HepG2 (cell line): ENCODE data around the gene NRL. TPM values are rescaled to one million over a fixed set of nuclear protein-coding genes. Genes with fewer than 3 reads are reported as not detected.

ENCODE experiments used
- BATF2 ChIP-seq: sonication (generic); formaldehyde crosslinking; IDR thresholded peaks from 2 replicates; pipeline ENCODE4 v1.8.0; 2022; ENCODE audit warnings: mild to moderate bottlenecking, missing genetic modification reagents, moderate library complexity
- FOXP1 ChIP-seq, 2 experiments: fragments of 450-650 bp in 1 of 2; IDR thresholded peaks; 2 replicates each; pipeline ENCODE4 v1.6.1; 2017 to 2018; ENCODE audit warnings: antibody characterized with exemption in 1 of 2
- MAZ ChIP-seq, 2 experiments: sonication (generic) in 1 of 2; formaldehyde crosslinking in 1 of 2; IDR thresholded peaks; 2 replicates each; pipeline versions ENCODE4 v1.5.0 to v1.6.1; 2012 to 2020; ENCODE audit warnings: low read depth in 2 of 2, mild to moderate bottlenecking in 2 of 2, borderline replicate concordance in 1 of 2, improper control_type of control experiment in 1 of 2, low read length in 1 of 2, missing genetic modification reagents in 1 of 2, moderate library complexity in 1 of 2
- MEIS1 ChIP-seq: sonication (generic); formaldehyde crosslinking; IDR thresholded peaks from 2 replicates; pipeline ENCODE4 v1.9.0; 2021; ENCODE audit warnings: mild to moderate bottlenecking, missing genetic modification reagents, moderate library complexity, borderline replicate concordance
- MYNN ChIP-seq: sonication (generic); formaldehyde crosslinking; IDR thresholded peaks from 2 replicates; pipeline ENCODE4 v1.4.0; 2020; ENCODE audit warnings: mild to moderate bottlenecking, low read depth, missing genetic modification reagents
- NFE2 ChIP-seq: sonication (generic); formaldehyde crosslinking; IDR thresholded peaks from 2 replicates; pipeline ENCODE4 v1.4.0; 2020; ENCODE audit warnings: missing genetic modification reagents
- SIX4 ChIP-seq: sonication (generic); formaldehyde crosslinking; IDR thresholded peaks from 2 replicates; pipeline ENCODE4 v1.4.0; 2020; ENCODE audit warnings: missing genetic modification reagents
- SP2 ChIP-seq: sonication (generic); formaldehyde crosslinking; IDR thresholded peaks from 2 replicates; pipeline ENCODE4 v1.5.1; 2020; ENCODE audit warnings: mild to moderate bottlenecking, missing genetic modification reagents
- UBTF ChIP-seq: sonication (generic); formaldehyde crosslinking; IDR thresholded peaks from 2 replicates; pipeline ENCODE4 v1.4.0; 2020; ENCODE audit warnings: mild to moderate bottlenecking, missing genetic modification reagents
- ZEB1 ChIP-seq: IDR thresholded peaks from 2 replicates; pipeline ENCODE4 v1.6.1; 2012; ENCODE audit warnings: mild to moderate bottlenecking, low read depth, inconsistent platforms; ENCODE audit not compliant: insufficient replicate concordance
- ZFYVE20 ChIP-seq: sonication (generic); formaldehyde crosslinking; IDR thresholded peaks from 2 replicates; pipeline ENCODE4 v1.8.0; 2023; ENCODE audit warnings: low read depth, mild to moderate bottlenecking, moderate library complexity, missing genetic modification reagents, borderline replicate concordance
- ZNF225 ChIP-seq: sonication (generic); formaldehyde crosslinking; IDR thresholded peaks from 2 replicates; pipeline ENCODE4 v1.4.0; 2020; ENCODE audit warnings: mild to moderate bottlenecking, missing genetic modification reagents
- ZNF713 ChIP-seq: sonication (generic); formaldehyde crosslinking; IDR thresholded peaks from 2 replicates; pipeline ENCODE4 v1.4.0; 2020; ENCODE audit warnings: mild to moderate bottlenecking, missing genetic modification reagents
- ZNF839 ChIP-seq: sonication (generic); formaldehyde crosslinking; IDR thresholded peaks from 2 replicates; pipeline ENCODE4 v1.4.0; 2020; ENCODE audit warnings: missing genetic modification reagents, mild to moderate bottlenecking, borderline replicate concordance
- polyA plus RNA-seq, 8 experiments: library from polyadenylated mRNA; depleted of rRNA in 3 of 8; stranded (reverse) in 7 of 8; unstranded in 1 of 8; fragments of >200 nt; fragmentation: Illumina TruSeq in 4 of 8; extraction: Trizol in 4 of 8; gene quantifications; 2 replicates each; pipeline versions ENCODE4 v1.2.1 to v1.2.3, GENCODE V29; 2011 to 2016; ENCODE audit warnings: low read depth in 4 of 8, missing spikeins in 1 of 8, mixed read lengths in 1 of 8; ENCODE audit not compliant: insufficient read depth in 1 of 8
- total RNA-seq, 5 experiments: library from RNA; depleted of rRNA; stranded (reverse); fragments of >200 nt; fragmentation: Illumina TruSeq; extraction: Trizol; gene quantifications; 2 replicates each; pipeline ENCODE4 v1.2.3, GENCODE V29; 2016; ENCODE audit warnings: low read depth in 1 of 5
- TF ChIP-seq, protein P1 (sequence below): sonication (generic); formaldehyde crosslinking; IDR thresholded peaks from 2 replicates; pipeline ENCODE4 v1.4.0; 2020; ENCODE audit warnings: mild to moderate bottlenecking, missing genetic modification reagents
- TF ChIP-seq, protein P2 (sequence below): sonication (generic); formaldehyde crosslinking; IDR thresholded peaks from 2 replicates; pipeline ENCODE4 v1.5.1; 2020; ENCODE audit warnings: mild to moderate bottlenecking, missing genetic modification reagents, borderline replicate concordance

Gene NRL
- total and polyA plus RNA-seq, 2 of the 13 experiments (the other 11 are each of a cell fraction or from before 2014, with no cell fraction given) = 2.5 to 4.7 TPM

DNA sequence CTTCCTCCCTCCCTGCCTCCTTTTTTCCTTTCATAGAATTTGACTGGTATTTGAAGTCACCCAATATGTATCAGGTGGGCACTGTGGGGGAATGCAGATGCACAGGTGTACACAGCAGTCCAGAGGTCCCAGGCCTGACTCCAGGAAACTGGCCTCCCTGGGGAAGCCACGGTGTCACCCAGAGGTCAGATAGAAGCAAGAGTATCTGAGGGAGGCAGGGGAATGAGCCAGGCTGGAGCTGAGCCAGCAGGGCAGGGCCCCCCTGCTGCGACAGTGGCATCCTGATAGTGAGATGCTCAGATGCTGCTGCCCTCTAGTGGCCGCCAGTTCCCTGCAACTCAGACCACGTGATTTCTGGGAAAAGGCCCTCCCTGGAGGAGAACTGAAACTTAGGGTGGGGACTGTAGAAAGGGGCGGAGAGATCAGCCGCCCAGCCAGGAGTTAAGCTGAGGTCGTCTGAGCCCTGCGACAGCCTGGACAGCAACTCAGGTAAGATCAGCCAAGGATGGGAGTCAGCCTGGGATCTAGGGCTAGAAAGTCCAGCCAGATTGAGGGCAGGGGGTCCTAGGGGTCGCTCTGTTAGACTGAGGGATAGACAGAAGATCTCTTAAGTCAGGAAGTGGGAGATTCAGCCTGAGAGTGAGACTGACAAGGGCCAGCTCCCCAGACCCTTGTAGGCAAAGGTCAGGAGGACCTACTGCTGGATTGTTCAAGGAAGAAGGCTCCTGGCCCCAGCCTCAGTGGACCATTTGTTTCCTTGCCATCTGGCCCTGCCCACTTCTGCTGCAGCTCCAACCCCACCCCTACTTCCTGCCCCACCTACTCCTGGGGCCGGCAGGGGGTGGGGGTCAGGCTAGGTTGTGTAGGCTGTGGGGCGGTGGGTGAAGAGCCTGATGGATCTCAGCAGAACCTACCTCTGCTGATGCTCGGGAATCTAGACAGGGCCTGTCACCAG lies 46.4 kb upstream of the NRL start, which contains the start of gene IRF9 (continued):
- TF ChIP-seq MAZ (IDR thresholded peaks at IDR 0.05; ENCODE audit: borderline replicate concordance, low read depth, low read length) (peak; percentile 91), MAZ (CRISPR knock-in tag; IDR thresholded peaks at IDR 0.05; ENCODE audit: low read depth) (peak; percentile 99), MEIS1 (CRISPR knock-in tag) (no peak), FOXP1 (IDR thresholded peaks at IDR 0.05) (no peak), FOXP1 (CRISPR knock-in tag; IDR thresholded peaks at IDR 0.05) (peak; percentile 74), NFE2 (no peak), SP2 (CRISPR knock-in tag) (peak; percentile 51; the same call in 1 of the 2 replicates), ZEB1 (peak; percentile 84), ZNF839 (CRISPR knock-in tag) (peak; percentile 98; the same call in 1 of the 2 replicates), ZNF713 (peak; percentile 88; the same call in 1 of the 2 replicates), ZNF225 (CRISPR knock-in tag) (peak; percentile 97), UBTF (peak; percentile 96), ZFYVE20 (CRISPR knock-in tag) (peak; percentile 81; the same call in 1 of the 2 replicates), SIX4 (CRISPR knock-in tag) (peak; percentile 93), MYNN (peak; percentile 93), BATF2 (0 out of 2 replicates have a peak, but pooled peaks have one; percentile 49)
- TF ChIP-seq, protein P1, sequence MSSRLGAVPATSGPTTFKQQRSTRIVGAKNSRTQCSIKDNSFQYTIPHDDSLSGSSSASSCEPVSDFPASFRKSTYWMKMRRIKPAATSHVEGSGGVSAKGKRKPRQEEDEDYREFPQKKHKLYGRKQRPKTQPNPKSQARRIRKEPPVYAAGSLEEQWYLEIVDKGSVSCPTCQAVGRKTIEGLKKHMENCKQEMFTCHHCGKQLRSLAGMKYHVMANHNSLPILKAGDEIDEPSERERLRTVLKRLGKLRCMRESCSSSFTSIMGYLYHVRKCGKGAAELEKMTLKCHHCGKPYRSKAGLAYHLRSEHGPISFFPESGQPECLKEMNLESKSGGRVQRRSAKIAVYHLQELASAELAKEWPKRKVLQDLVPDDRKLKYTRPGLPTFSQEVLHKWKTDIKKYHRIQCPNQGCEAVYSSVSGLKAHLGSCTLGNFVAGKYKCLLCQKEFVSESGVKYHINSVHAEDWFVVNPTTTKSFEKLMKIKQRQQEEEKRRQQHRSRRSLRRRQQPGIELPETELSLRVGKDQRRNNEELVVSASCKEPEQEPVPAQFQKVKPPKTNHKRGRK (CRISPR knock-in tag) = peak; percentile 54; the same call in 1 of the 2 replicates
- TF ChIP-seq, protein P2, sequence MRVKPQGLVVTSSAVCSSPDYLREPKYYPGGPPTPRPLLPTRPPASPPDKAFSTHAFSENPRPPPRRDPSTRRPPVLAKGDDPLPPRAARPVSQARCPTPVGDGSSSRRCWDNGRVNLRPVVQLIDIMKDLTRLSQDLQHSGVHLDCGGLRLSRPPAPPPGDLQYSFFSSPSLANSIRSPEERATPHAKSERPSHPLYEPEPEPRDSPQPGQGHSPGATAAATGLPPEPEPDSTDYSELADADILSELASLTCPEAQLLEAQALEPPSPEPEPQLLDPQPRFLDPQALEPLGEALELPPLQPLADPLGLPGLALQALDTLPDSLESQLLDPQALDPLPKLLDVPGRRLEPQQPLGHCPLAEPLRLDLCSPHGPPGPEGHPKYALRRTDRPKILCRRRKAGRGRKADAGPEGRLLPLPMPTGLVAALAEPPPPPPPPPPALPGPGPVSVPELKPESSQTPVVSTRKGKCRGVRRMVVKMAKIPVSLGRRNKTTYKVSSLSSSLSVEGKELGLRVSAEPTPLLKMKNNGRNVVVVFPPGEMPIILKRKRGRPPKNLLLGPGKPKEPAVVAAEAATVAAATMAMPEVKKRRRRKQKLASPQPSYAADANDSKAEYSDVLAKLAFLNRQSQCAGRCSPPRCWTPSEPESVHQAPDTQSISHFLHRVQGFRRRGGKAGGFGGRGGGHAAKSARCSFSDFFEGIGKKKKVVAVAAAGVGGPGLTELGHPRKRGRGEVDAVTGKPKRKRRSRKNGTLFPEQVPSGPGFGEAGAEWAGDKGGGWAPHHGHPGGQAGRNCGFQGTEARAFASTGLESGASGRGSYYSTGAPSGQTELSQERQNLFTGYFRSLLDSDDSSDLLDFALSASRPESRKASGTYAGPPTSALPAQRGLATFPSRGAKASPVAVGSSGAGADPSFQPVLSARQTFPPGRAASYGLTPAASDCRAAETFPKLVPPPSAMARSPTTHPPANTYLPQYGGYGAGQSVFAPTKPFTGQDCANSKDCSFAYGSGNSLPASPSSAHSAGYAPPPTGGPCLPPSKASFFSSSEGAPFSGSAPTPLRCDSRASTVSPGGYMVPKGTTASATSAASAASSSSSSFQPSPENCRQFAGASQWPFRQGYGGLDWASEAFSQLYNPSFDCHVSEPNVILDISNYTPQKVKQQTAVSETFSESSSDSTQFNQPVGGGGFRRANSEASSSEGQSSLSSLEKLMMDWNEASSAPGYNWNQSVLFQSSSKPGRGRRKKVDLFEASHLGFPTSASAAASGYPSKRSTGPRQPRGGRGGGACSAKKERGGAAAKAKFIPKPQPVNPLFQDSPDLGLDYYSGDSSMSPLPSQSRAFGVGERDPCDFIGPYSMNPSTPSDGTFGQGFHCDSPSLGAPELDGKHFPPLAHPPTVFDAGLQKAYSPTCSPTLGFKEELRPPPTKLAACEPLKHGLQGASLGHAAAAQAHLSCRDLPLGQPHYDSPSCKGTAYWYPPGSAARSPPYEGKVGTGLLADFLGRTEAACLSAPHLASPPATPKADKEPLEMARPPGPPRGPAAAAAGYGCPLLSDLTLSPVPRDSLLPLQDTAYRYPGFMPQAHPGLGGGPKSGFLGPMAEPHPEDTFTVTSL (CRISPR knock-in tag) = peak; percentile 82
